Aorta (tissue), 5 donors: Measurements from ENCODE around the gene GASK1A. TPM values are rescaled to one million over a fixed set of nuclear protein-coding genes. Genes with fewer than 3 reads are reported as not detected.

Experiments
- ATAC-seq: fragments of 200-7000 bp; cut with Tn5 transposase; one replicate; pipeline ENCODE4 v1.9.1; 2022; ENCODE audit warnings: moderate library complexity; ENCODE audit not compliant: low FRiP score
- DNase-seq, 2 donors: peaks; one replicate each; pipeline ENCODE4 v3.0.0-alpha.2; 2020
- H3K27ac ChIP-seq, 2 donors: one replicate each; pipeline ENCODE4 v1.5.1; 2013; ENCODE audit warnings: low read length in 2 of 2, mild to moderate bottlenecking in 2 of 2, moderate library complexity in 2 of 2, control low read depth in 1 of 2, inconsistent platforms in 1 of 2, low read depth in 1 of 2
- H3K27me3 ChIP-seq, 2 donors: one replicate each; pipeline ENCODE4 v1.6.1; 2013; ENCODE audit warnings: control low read depth in 1 of 2, low read length in 1 of 2, mild to moderate bottlenecking in 1 of 2, moderate library complexity in 1 of 2; ENCODE audit not compliant: insufficient read depth in 2 of 2, control insufficient read depth in 1 of 2
- H3K36me3 ChIP-seq, 2 donors: one replicate each; pipeline ENCODE4 v1.6.1; 2013; ENCODE audit warnings: control low read depth in 1 of 2, low read length in 1 of 2, mild to moderate bottlenecking in 1 of 2; ENCODE audit not compliant: insufficient read depth in 2 of 2, control insufficient read depth in 1 of 2
- H3K4me1 ChIP-seq, 2 donors: one replicate each; pipeline ENCODE4 v1.6.1; 2013; ENCODE audit warnings: low read length in 2 of 2, control low read depth in 1 of 2, mild to moderate bottlenecking in 1 of 2, moderate library complexity in 1 of 2; ENCODE audit not compliant: insufficient read depth in 2 of 2, control insufficient read depth in 1 of 2
- H3K4me3 ChIP-seq, 2 donors: one replicate each; pipeline ENCODE4 v1.5.1; 2013; ENCODE audit warnings: low read length in 2 of 2, control low read depth in 1 of 2, mild to moderate bottlenecking in 1 of 2
- H3K9me3 ChIP-seq: one replicate; pipeline ENCODE4 v1.6.1; 2013; ENCODE audit warnings: mild to moderate bottlenecking, low read length; ENCODE audit not compliant: control insufficient read depth
- WGBS, 2 donors: extraction: QIAGEN DNeasy Blood & Tissue Kit; methylation state at CpG; one replicate each; pipeline ENCODE4 v1.1.7; 2013; 5-methylcytosine and 5-hydroxymethylcytosine counted together
- intact Hi-C, 2 donors: fragments of 100-400 bp; cut with DNase I; formaldehyde crosslinking; loops; one replicate each; pipeline versions ENCODE4 v1.14.2 to v1.15.0; 2022
- polyA plus RNA-seq, 2 donors: library from polyadenylated mRNA; stranded (reverse); fragments of 200-250 nt; gene quantifications; one replicate each; pipeline ENCODE4 v1.2.3, GENCODE V29; 2013
- total RNA-seq, 2 donors: library from RNA; stranded (reverse); fragmentation: NEBNext Ultra II Directional; extraction: Animal tissue kit (Norgen Biotek cat#: 25700); gene quantifications; one replicate each; pipeline ENCODE4 v1.2.1, GENCODE V29; 2021
- donor health status: healthy with polysubstance abuse.
- donor health status: Bipolar disorder and iron deficiency.
- donor health status: DM: no; HTN: no; CAD: no.
- donor health status: DM: no; HTN: no; CAD: no.
- donor health status: DM: yes; HTN: yes; CAD: no.

The GASK1A gene
- total and polyA plus RNA-seq, 4 donors, result 0.38 to 33.7 (median 8.0) TPM

DNA sequence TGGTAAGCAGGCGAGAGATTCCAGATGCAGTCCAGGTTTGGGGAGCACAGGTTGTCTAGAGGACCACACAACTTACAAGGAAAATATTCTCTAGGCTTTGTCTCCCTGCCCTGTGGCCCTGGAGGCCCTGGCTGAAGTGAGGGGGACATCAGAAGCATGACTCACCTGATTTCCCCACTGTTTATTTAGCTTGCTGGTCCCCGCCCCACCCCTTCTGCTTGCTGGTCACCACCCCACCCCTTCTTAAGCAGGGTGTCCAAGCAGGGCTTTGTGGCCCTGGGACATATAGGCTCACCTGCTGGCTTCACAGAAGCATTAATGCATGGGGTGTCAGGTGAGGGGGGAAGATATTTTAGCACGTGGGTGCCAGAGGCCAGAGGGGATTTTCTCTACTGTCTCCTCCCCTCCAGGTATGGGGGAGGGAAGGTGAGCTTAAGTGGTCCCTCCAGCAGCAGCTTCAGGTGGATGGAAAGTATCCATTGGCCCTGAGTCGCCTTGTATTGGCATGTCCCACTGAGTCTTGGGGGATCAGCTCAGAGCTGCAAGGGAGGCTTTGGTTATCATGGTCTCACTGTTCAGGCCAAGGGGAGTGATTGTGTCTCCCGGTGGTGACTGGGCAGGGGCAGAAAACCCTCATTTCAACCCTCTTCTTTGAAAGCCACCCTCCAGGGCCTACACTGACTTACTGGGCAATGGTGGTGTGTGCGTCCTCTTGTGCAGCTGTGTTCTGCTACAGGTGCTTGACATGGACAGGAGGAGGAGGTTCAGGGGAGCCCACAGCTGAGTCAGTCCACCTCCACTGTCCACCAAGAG is 49.8 kb downstream of the GASK1A start:
- intact Hi-C loops, result no loop called here
- Histone ChIP-seq H3K27ac (no peak overlapping the region), H3K9me3 (no peaks in the 10 kb centered on the region), H3K27me3 (no peaks in the 10 kb centered on the region), H3K4me3 (no peak overlapping the region), H3K4me1 (no peaks in the 10 kb centered on the region), H3K36me3 (no peaks in the 10 kb centered on the region)
- DNase-seq (no peak), ATAC-seq (no peak)
- 98 to 99% methylated on average over 6 of the region's 6 CpGs for WGBS, 2 donors

DNA sequence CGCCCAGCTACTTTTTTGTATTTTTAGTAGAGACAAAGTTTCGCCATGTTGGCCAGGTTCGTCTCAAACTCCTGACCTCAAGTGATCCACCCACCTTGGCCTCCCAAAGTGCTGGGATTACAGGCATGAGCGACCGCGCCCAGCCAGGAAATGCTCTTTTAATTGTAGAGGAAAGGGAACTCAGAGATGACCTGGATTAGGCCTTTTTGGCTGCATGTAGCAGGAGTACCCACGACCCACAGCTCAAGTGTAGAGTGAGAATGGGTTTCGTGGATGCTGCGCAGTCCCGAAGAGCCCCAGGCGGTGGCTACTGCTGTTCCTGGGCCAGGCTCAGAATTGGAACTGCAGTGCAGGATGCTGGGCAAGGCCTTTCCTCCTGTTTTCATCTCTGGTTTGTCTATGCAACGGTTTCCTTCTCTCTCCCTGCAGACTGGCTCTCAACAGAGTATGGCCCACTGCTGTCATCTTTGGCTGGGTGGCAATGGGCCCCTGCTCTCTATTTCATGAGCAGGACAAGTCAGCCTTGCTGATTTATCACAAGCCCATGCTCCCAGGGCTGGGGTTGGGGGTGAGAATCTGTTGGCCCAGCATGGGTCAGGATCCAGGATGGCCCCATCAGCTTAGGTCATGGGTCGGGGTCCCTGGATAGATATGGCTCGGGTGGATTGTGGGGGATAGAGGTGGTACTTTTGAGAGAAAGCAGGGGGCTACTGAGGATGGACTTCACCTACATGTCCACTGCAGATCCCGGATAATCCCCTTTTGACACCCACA is 51.2 kb downstream of the GASK1A start:
- H3K36me3 ChIP-seq, result no peaks in the 10 kb centered on the region
- H3K9me3 ChIP-seq, result no peaks in the 10 kb centered on the region
- DNase-seq (no peak), ATAC-seq (no peak)
- no peaks in the 10 kb centered on the region for H3K4me1 ChIP-seq
- H3K4me3 ChIP-seq, result no peak overlapping the region
- H3K27me3 ChIP-seq, result no peaks in the 10 kb centered on the region
- intact Hi-C loops, result no loop called here
- WGBS, 2 donors, result 90 to 94% methylated on average over 15 of the region's 15 CpGs
- H3K27ac ChIP-seq, result no peak overlapping the region

GRCh38 chr3:43031485-43031884 is 52.4 kb downstream of the GASK1A start:
- ATAC-seq, result peak; percentile 30
- WGBS, 2 donors, result 43 to 44% methylated on average over 4 of the region's 4 CpGs
- H3K4me1 ChIP-seq, result no peaks in the 10 kb centered on the region
- no peaks in the 10 kb centered on the region for H3K36me3 ChIP-seq
- intact Hi-C loops, result no loop called here
- no peaks in the 10 kb centered on the region for H3K27me3 ChIP-seq
- DNase-seq, result no peak
- no peaks in the 10 kb centered on the region for H3K9me3 ChIP-seq
- H3K27ac ChIP-seq, result no peak overlapping the region
- H3K4me3 ChIP-seq, result no peak overlapping the region

DNA sequence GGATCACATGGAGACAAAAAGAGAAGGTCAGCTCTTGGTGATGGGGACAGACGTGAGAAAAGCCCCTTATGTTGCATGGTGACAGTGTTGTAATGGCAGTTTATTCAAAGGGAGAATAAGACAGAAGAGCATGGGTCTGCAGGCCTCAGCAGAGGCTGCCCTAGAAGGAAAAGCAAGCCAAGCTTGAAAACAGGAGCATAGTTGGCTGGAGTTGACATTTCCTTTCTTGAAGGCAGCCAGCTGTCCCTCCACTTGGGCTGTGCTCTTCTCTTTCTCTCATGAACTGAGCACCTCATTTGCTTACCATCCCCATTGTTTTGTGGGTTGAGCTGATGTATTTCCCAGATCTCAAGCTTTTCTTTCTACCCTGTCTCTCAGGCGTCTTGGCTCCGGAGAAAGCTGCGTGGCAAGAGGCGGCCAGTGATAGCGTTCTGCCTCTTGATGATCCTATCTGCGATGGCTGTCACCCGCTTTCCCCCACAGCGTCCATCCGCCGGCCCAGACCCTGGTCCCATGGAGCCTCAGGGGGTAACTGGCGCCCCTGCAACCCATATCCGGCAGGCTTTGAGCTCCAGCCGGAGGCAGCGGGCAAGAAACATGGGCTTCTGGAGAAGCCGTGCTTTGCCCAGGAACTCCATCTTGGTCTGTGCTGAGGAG is 52.9 kb downstream of the GASK1A start:
- H3K4me3 ChIP-seq, result no peak overlapping the region
- no peaks in the 10 kb centered on the region for H3K9me3 ChIP-seq
- intact Hi-C loops, result no loop called here
- DNase-seq, result no peak
- H3K4me1 ChIP-seq, result no peaks in the 10 kb centered on the region
- H3K27me3 ChIP-seq, result no peaks in the 10 kb centered on the region
- no peak overlapping the region for H3K27ac ChIP-seq
- 93 to 97% methylated on average over 16 of the region's 16 CpGs for WGBS, 2 donors
- no peaks in the 10 kb centered on the region for H3K36me3 ChIP-seq
- peak; percentile 5 for ATAC-seq

DNA sequence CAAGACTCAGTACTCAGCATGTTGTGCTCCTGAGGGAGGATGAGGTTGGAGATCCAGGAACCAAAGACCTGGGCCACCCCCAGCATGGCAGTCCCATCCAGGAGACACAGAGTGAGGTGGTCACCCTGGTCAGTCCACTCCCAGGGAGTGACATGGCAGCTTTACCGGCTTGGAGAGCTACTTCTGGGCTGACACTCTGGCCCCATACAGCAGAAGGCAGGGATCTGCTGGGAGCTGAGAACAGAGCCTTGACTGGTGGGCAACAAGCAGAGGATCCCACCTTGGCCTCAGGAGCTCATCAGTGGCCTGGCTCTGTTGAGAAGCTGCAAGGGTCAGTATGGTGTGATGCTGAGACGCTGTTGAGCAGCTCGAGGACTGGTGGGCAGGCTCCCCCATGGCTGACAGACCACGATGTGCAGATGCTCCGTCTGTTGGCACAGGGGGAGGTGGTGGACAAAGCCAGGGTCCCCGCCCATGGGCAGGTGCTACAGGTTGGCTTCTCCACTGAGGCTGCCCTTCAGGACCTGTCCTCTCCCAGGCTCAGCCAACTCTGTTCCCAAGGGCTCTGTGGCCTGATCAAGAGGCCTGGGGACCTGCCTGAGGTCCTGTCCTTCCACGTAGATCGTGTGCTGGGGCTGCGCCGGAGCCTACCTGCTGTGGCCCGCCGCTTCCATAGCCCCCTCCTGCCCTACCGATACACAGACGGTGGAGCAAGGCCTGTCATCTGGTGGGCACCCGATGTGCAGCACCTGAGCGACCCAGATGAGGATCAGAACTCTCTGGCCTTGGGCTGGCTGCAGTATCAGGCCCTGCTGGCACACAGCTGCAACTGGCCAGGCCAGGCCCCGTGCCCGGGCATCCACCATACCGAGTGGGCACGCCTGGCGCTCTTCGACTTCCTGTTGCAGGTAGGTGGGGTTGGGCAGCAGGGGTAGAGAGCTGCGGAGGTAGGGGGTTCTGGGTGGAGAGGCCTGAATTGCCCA is 53.8 kb downstream of the GASK1A start:
- WGBS, 2 donors, result 95 to 96% methylated on average over 23 of the region's 23 CpGs
- Histone ChIP-seq H3K27me3 (no peaks in the 10 kb centered on the region), H3K4me3 (no peak overlapping the region), H3K27ac (no peak overlapping the region), H3K36me3 (no peaks in the 10 kb centered on the region), H3K4me1 (no peaks in the 10 kb centered on the region), H3K9me3 (no peaks in the 10 kb centered on the region)
- DNase-seq (no peak), ATAC-seq (no peak)
- intact Hi-C loops, result no loop called here

DNA sequence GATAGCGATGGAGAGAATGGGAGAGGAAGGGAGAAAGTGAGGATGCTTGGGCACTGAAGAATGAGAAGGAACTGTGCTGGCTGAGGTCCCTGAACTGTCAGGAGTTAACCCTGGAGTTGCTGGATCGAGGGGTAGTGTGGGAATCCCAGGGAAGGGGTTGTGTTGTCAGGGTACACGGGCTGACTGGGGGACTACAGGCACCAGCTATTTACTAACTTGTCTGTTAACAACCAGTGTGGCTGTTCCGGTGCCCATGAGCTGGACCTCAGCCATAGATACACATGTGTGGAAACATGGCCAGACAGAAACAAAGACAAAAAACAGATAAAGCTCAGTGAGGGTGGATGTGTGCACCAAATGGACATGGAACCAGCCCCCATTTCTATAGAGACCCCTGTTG is 55.1 kb downstream of the GASK1A start:
- no peak overlapping the region for H3K27ac ChIP-seq
- WGBS, 2 donors, result 61 to 73% methylated on average over 4 of the region's 4 CpGs
- H3K4me1 ChIP-seq, result no peaks in the 10 kb centered on the region
- ATAC-seq (no peak), DNase-seq (no peak)
- intact Hi-C loops, result no loop called here
- no peaks in the 10 kb centered on the region for H3K9me3 ChIP-seq
- no peaks in the 10 kb centered on the region for H3K27me3 ChIP-seq
- H3K4me3 ChIP-seq, result no peak overlapping the region
- H3K36me3 ChIP-seq, result no peaks in the 10 kb centered on the region

DNA sequence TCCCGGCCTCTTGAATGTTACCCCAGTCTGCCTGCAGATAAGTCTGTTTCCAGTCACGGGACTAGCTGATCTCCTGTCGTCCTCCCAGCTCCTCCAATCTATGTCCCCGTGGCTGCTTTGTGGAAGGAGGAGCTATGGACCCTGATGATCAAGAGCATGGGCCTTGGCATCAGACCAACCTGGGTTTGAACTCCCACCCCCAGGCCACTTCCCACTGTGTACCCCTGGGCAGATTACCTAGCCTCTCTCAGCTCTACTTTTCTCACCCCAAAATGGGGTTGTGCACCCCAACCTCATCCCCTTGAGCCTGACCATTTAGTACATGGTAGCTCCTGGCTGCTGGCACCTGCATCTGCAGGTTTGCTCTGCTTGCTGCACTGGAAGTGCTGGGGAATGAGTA is 55.8 kb downstream of the GASK1A start:
- no peak overlapping the region for H3K4me3 ChIP-seq

GRCh38 chr3:43035801-43036365 is 56.8 kb downstream of the GASK1A start:
- DNase-seq (no peak), ATAC-seq (no peak)
- no peak overlapping the region for H3K4me3 ChIP-seq
- H3K27me3 ChIP-seq, result no peaks in the 10 kb centered on the region
- H3K9me3 ChIP-seq, result no peaks in the 10 kb centered on the region
- no peaks in the 10 kb centered on the region for H3K36me3 ChIP-seq
- WGBS, 2 donors, result 18 to 19% methylated on average over 5 of the region's 5 CpGs
- intact Hi-C loops, result no loop called here
- H3K4me1 ChIP-seq, result no peaks in the 10 kb centered on the region
- no peak overlapping the region for H3K27ac ChIP-seq

More for the DNA sequence above, 55.8 kb downstream of the GASK1A start:
- no peak overlapping the region for H3K27ac ChIP-seq
- intact Hi-C loops, result no loop called here
- DNase-seq (no peak), ATAC-seq (no peak)
- H3K27me3 ChIP-seq, result no peaks in the 10 kb centered on the region
- H3K36me3 ChIP-seq, result no peaks in the 10 kb centered on the region
- no peaks in the 10 kb centered on the region for H3K9me3 ChIP-seq
- H3K4me1 ChIP-seq, result no peaks in the 10 kb centered on the region
- WGBS, 2 donors, result 96 to 99% methylated on average over 4 of the region's 4 CpGs
